Glomerular visceral epithelial cell (primary cell): ENCODE data around the gene CTNNB1.

Experiments used
- DNase-seq: peaks from one replicate; pipeline ENCODE4 v3.0.0-alpha.2; 2016; ENCODE audit errors: extremely low spot score

The CTNNB1 gene

DNA sequence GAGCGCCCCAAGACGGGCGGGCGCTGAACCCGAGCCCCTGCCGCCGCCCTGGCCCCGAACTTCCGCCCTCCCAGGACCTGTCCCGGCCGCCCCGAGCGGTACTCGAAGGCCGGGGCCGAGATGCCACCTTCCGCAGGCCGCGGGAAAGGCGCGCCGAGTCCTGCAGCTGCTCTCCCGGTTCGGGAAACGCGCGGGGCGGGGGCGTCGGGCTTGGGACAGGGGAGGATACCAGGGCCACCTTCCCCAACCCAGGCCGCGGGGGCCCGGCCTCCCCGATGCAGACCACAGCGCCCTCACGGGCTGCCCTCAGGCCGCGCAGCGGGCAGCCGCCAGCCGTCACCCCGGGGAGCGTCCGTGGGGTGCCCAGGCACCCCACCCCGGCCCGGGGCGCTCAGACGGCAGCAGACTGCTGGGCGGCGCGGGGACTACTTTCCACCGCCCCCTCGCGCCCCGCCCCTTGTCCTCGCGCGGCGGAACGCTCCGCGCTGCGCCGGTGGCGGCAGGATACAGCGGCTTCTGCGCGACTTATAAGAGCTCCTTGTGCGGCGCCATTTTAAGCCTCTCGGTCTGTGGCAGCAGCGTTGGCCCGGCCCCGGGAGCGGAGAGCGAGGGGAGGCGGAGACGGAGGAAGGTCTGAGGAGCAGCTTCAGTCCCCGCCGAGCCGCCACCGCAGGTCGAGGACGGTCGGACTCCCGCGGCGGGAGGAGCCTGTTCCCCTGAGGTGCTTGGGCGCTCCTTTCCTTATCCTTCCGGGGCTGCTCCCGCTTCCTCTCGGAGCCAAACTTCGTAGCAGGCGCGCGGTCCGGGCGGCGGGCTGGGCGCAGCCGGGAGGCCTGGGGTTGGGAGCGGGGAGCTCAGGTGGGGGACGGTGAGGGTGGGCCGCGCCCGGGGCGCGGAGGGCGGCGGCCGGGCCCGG lies at the start of gene CTNNB1:
Gene CTNNB1, plus strand, starts transcription at position 556 of the 916 bp plus-strand sequence. CDS start 24,564 bp downstream, outside the sequence.
- peak; percentile 92 for DNase-seq

DNA sequence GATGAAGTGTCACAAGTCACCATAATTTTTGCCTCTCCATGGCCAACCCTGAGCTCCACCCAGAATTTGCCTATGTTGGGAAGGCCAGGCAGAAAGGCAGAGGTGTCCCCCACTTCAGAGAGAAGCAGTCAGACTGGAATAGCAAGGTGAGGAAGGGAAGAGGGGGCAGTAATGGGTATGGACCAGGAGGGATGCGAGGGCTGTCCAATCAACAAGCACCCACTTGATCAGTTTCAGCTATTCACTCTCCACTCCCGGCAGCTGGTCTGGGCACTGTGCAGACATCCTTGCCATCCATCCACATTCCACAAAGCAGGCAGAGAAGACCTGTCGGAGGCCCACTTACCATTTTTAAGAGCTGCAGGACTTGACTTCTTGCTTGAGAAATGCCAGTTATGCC lies 43.5 kb upstream of the CTNNB1 start:
- no peak for DNase-seq

DNA sequence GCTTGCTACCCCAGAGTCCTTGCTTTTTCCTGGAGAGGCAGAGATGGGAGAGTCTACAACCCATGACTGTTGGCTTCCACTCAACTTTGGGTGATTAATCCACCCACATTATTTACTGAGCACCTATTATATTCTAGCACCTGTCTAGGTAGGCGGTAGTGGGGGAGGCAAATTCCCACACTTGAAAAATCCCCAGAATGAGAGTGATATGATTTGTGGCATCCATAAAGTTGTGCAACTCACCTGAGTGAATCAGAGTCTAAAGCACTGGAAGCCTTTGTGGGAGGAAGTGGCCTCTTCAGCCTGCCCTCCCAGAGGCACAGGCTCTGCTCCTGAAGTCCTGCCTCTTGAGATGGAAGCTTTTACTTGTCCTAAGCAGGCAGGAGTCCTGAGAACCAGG lies 40.4 kb upstream of the CTNNB1 start:
- peak; percentile 22 for DNase-seq

- DNase-seq, result no peak
Observed at GRCh38 chr3:41159588-41160189, 39.6 kb upstream of the CTNNB1 start.

DNA sequence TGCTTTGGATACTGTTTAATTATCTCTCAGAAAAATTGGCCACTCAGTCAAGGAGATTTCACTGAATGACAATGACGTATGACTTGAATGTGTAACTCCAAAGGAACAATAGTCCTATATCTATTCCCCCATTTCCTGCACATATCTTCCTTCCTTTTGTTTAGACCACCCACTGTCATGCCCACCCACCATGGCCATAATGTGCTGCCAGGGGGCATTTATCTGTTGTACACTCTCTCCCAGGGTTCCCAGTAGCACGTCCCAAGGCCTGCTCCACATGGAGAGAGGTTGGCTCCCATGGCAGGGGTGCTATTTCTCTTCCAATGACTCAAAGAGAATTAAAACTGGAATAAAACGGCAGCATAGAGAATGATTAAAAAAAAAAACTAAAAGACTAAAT lies 36.8 kb upstream of the CTNNB1 start:
- DNase-seq, result no peak

DNA sequence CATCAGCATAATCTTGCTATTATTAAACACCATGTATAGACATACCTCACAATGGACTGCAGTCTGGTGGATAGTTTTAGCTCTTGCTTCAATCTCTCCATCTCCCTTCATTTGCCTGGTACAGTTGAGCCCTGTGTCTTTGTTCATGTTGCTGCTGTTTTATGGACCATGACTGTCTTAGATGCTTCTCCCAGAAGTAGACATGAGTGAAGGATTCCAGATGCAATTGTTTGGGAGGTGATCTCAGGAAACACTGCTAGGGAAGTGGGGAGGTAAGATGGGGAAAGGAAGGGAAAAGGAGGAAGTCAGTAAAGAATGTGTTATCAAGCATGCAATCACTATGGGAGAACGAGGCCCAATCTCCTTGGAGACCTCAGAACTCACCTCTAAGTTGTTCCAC lies 36.3 kb upstream of the CTNNB1 start:
- no peak for DNase-seq

GRCh38 chr3:41163421-41163820 lies 35.9 kb upstream of the CTNNB1 start:
- DNase-seq, result no peak

DNA sequence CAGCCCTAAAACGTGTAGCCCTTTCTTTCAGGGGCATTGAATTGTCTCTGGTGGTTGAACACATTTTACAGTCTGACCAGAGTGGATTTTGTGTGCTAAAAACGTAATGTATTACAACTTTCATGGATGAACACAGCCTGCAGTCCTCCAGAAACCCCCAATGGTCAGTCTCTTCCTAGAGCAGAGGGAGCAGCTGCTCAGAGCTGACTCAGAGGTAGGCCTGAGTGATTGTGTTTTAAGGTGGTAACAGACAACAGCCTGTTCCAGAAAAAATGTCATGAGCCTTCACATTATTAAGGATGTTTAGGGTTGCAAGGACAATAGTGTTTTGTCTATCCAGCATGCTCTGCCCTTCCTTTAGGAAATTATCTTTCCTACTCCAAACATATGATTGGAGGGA lies 34.5 kb upstream of the CTNNB1 start:
- DNase-seq, result no peak

DNA sequence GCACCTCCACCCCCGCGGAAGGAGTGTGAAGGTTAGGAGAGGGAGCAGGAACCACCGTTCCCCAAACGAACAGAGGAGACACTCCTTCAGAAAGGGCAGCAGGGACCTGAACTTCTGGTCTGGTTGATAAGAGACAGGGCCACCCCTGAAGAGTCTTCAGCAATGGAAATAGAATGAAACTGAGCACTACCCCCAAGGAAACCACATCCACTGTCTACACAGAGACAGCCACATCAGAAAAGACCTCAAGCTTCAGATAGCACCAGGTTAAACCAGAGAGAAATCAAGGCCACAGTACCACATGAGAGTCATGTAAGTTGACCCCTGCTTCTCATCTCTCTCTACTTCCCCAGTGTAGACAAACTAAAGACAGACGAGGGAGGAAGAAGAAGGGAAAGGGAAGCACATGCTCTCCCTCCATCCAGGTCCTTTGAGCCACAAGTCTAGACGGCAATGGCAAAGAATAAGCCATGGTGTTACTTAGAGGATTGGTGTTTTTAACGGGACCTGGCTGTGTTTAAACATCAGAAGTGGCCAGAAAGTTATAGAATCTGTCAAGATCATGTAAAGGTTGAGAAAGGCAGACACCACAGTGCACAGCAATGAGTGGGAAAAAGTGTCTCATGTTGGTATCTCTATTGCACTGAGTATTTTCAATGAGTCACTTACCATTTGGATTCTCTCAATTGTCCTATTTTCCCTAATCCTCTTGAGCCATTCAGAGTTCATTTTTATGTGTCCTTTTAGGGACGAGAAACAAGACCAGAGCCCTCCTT lies 31.4 kb upstream of the CTNNB1 start:
- no peak for DNase-seq

DNA sequence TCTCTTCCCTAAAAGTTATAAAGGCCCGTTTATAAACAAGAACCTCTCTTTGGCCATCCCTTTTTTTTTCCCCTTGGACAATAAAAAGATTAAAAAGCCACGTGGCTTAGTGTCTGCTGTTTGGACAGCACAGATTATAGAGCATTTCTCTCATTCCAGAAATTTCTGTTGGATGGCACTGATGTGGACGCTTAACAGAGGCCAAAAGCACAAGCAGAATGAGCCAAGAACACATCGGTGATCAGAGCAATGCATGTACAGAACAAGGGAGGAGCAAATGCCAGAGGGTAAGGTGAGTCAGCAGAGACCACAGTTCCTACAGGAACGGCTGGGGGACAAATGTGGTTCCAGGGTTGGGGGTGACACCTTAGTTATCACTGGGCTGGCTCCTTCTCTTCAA lies 30.3 kb upstream of the CTNNB1 start:
- DNase-seq, result no peak

GRCh38 chr3:41173926-41174885 lies 25.1 kb upstream of the CTNNB1 start:
- DNase-seq, result no peak

GRCh38 chr3:41175365-41175764 lies 23.9 kb upstream of the CTNNB1 start:
- no peak for DNase-seq

DNA sequence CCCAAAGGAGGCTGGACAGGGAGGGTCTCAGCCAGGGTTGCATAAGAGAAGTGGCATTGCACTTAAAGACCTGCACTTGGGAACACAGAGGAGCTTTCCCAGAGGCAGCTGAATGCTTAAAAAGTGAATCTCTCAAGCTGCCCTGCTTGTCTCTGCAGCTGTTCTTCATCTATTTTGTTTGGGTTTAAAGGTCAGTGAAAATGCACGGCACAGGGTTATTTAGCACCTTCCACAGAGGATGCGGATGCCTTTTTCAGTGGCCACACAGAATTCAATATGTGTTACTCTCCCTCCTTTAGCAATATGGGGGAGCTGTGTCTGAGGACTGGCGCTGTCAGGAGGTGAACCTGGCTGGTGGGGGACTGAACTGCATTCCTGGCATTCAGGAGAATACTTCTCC lies 22.7 kb upstream of the CTNNB1 start:
- no peak for DNase-seq

DNA sequence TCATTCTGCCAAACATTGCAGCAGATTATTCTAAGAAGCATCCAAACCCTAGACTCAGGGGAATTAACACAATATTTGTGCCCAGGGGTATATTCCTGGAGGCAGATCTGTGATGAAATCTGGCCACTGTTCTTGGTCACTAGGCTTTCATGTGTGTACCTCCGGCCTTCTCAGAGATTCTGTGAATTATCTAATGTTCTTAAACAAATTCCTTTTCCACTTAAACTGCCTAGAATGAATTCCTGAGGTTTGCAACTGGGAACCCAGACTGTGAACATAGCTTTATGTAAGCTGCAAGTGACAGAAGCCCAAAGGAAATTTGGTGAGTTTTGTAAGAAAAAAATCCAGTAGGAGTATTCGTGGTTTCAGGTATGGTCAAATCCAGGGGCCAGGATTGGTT lies 20.7 kb upstream of the CTNNB1 start:
- no peak for DNase-seq

- DNase-seq, result no peak
Observed at GRCh38 chr3:41180396-41180795, 18.9 kb upstream of the CTNNB1 start.

DNA sequence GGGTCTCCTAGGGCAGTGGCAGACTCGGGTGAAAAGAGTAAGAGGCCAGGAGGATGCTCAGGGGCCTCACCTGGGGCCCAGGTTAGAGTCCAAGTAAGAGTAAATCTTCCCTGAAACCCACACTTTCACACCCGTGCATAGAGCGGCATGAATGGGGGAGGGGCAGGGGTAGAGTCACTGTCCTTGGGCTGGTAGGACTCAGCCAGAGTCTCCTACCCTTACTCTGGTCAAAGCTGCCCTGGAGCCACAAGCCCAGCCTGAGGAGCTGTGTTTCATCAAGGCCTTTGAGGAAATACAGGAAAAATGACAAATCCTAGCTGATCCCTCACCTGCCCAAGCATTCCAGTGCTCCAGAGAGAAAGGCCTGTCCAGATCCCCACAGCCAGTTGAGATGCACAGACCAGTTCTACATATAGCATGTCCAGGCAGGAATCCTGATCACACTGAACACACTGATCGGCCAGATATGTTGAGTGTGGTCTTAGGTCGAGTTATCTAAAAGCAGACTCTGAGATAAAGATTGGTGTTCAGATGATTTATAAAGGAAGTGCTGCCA lies 16.7 kb upstream of the CTNNB1 start:
- no peak for DNase-seq

- DNase-seq, result no peak
Observed at GRCh38 chr3:41184394-41184793, 14.9 kb upstream of the CTNNB1 start.

DNA sequence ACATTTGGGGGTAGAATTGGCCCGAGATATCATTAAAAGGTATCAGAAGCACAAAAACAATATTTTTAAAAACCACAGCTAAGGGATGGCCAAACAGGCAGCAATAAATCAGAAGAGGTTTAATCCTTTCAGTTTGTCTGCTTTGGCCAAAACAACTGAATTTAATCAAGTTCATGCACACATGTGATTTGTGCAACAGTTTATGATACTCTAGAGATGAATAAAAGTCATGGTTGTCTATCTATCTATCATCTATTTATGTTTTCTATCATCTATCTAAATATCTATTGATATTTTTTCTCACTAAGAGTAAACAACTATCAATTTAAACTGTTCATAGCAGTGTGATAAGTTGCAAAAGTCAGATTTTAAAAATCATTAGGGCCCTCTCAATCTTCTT lies 13.0 kb upstream of the CTNNB1 start:
- DNase-seq, result no peak

DNA sequence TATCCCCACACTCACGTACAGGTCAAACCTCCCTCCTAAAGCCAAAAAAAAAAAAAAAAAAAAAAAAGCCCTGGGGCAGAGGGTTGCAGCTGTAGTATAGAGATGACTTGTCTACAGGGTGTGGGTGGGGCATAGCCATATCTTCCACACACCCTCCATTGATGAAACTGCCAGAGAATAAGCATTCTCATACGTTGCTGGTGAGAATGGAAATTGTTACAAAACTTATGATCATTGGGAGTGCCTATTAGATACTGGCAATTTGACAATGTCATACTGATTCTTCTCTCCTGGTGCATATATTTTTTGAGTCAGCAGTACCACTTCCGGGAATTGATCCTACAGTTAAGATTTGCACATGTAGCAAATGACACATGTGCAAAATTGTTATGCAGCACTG lies 11.0 kb upstream of the CTNNB1 start:
- DNase-seq, result no peak

DNA sequence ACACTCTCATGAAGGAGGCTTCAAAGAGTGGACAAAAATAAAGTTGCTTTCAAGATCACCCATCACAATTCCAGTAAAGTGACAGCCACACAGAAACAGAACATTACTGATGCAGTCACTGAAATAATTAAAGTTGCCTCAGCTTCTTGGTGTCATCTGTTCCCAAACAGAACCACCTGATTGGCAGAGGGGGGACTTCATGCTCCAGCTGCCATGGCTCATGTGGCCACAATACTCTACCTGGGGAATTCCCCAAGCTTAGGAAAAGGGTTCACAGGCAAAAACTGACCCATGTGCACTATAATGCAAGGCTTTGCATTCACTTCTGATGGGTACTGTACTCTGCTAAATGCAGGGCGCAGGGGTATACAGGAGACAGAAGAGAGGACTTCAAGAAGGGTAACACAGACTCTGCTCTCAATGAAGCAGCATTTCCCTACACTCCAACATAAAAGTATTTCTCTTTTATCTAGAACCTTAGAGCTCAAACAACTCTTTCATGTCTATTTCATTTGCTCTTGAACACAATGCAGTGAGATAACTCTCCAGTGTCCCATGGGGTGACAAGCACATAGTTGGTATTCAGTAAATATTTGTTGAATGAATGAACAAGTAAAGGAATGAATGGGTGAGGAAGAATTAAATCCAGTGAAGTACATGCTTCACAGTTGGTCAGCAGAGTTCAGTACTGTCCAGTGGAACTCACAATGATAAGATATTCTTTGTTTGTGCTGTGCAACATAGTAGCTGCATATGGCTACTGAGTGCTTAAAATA lies 8.6 kb upstream of the CTNNB1 start:
- DNase-seq, result peak; percentile 21
